HG02981 (cell line): Measurements from ENCODE around the gene EHD4.

Experiments used
- ATAC-seq: cut with Tn5 transposase; IDR thresholded peaks from one replicate; pipeline ENCODE4 v1.9.1; 2021; ENCODE audit warnings: mild to moderate bottlenecking, moderate library complexity; ENCODE audit not compliant: unreplicated experiment

EHD4 gene

GRCh38 chr15:41921639-41922038 is 50.7 kb downstream of the EHD4 start:
- ATAC-seq: no peak

GRCh38 chr15:41921167-41921566 is 51.2 kb downstream of the EHD4 start:
- ATAC-seq: no peak

GRCh38 chr15:41919954-41920538 is 52.3 kb downstream of the EHD4 start:
- ATAC-seq: no peak

- ATAC-seq: no peak
Observed at GRCh38 chr15:41919201-41919820, 53.0 kb downstream of the EHD4 start.

- no peak for ATAC-seq
Observed at GRCh38 chr15:41918506-41919126, 53.7 kb downstream of the EHD4 start.

GRCh38 chr15:41917767-41918430 is 54.5 kb downstream of the EHD4 start:
- no peak for ATAC-seq

GRCh38 chr15:41915255-41915994 is 56.9 kb downstream of the EHD4 start:
- ATAC-seq: no peak

GRCh38 chr15:41914411-41914810 is 57.9 kb downstream of the EHD4 start:
- ATAC-seq: no peak

- no peak for ATAC-seq
Observed at GRCh38 chr15:41913256-41913655, 59.1 kb downstream of the EHD4 start.

GRCh38 chr15:41911691-41912345 is 60.5 kb downstream of the EHD4 start:
- ATAC-seq: no peak

- ATAC-seq: no peak
Observed at GRCh38 chr15:41908736-41909461, 63.5 kb downstream of the EHD4 start.

GRCh38 chr15:41907141-41907540 is 65.2 kb downstream of the EHD4 start:
- ATAC-seq: no peak

- no peak for ATAC-seq
Observed at GRCh38 chr15:41906608-41907007, 65.7 kb downstream of the EHD4 start.

- ATAC-seq: no peak
Observed at GRCh38 chr15:41905036-41905793, 67.1 kb downstream of the EHD4 start.

GRCh38 chr15:41904541-41905005 is 67.8 kb downstream of the EHD4 start:
- ATAC-seq: no peak

- no peak for ATAC-seq
Observed at GRCh38 chr15:41903782-41904181, 68.6 kb downstream of the EHD4 start.

GRCh38 chr15:41901431-41901830 is 70.9 kb downstream of the EHD4 start:
- no peak for ATAC-seq

GRCh38 chr15:41900526-41901380 is 71.6 kb downstream of the EHD4 start:
- ATAC-seq: no peak
